WTC11 (cell line): ENCODE results near the gene DCLK1. TPM values are rescaled to one million over a fixed set of nuclear protein-coding genes. Genes with fewer than 3 reads are reported as not detected.
A peak's percentile ranks its signal among the peaks of the same experiment; 100 is the strongest.

Experiments used
- ATAC-seq: fragments of 200-7000 bp; cut with Tn5 transposase; 2 replicates; pipeline ENCODE4 v1.10.0; 2021; ENCODE audit warnings: mild to moderate bottlenecking, moderate library complexity
- CTCF ChIA-PET: fragments of 300-600 bp; sonication (Branson Sonifier 250); formaldehyde crosslinking; loops from one replicate; lab custom pipeline; 2021; ENCODE audit warnings: antibody characterized with exemption; lab: Charles Lee
- POLR2A ChIA-PET: fragments of 350-600 bp; sonication (Branson Sonifier 250); formaldehyde crosslinking; loops from one replicate; lab custom pipeline; 2021; ENCODE audit warnings: antibody characterized with exemption; lab: Charles Lee
- DNase-seq: peaks from one replicate; pipeline ENCODE4 v3.0.0; 2021; ENCODE audit warnings: low spot score
- H3K27ac Mint-ChIP-seq: 2 replicates; pipeline ENCODE4 v1.8.0; 2021; ENCODE audit warnings: mixed read lengths
- H3K27me3 Mint-ChIP-seq: 2 replicates; pipeline ENCODE4 v1.8.0; 2021; ENCODE audit warnings: low read depth, mild to moderate bottlenecking, moderate library complexity, mixed read lengths
- H3K36me3 Mint-ChIP-seq: 2 replicates; pipeline ENCODE4 v1.8.0; 2021; ENCODE audit warnings: mixed read lengths
- H3K4me1 Mint-ChIP-seq: 2 replicates; pipeline ENCODE4 v1.8.0; 2022; ENCODE audit warnings: mixed read lengths
- H3K4me3 Mint-ChIP-seq: 2 replicates; pipeline ENCODE4 v1.8.0; 2021; ENCODE audit warnings: mild to moderate bottlenecking, moderate library complexity, mixed read lengths
- H3K9me3 Mint-ChIP-seq: 2 replicates; pipeline ENCODE4 v1.8.0; 2021; ENCODE audit warnings: mixed read lengths
- FOXJ3 ChIP-seq: sonication (generic); formaldehyde crosslinking; IDR thresholded peaks from 2 replicates; pipeline ENCODE4 v1.9.0; 2021; ENCODE audit warnings: missing genetic modification reagents, mild to moderate bottlenecking, borderline replicate concordance
- GRHL2 ChIP-seq: fragments of 250-450 bp; sonication (Bioruptor Pico); IDR thresholded peaks from 2 replicates; pipeline ENCODE4 v1.8.0; 2022; ENCODE audit warnings: mild to moderate bottlenecking, moderate library complexity; ENCODE audit not compliant: insufficient replicate concordance, severe bottlenecking
- MXD4 ChIP-seq: fragments of 250-450 bp; sonication (Bioruptor Pico); IDR thresholded peaks from 2 replicates; pipeline ENCODE4 v1.8.0; 2021; ENCODE audit warnings: mild to moderate bottlenecking, moderate library complexity, borderline replicate concordance
- RELA ChIP-seq: sonication (generic); formaldehyde crosslinking; IDR thresholded peaks from 2 replicates; pipeline ENCODE4 v1.8.1; 2022; ENCODE audit warnings: missing genetic modification reagents, mild to moderate bottlenecking, borderline replicate concordance
- ZNF121 ChIP-seq: sonication (generic); formaldehyde crosslinking; IDR thresholded peaks from 2 replicates; pipeline ENCODE4 v1.8.0; 2023; ENCODE audit warnings: missing genetic modification reagents
- ZNF138 ChIP-seq: sonication (generic); formaldehyde crosslinking; conservative IDR thresholded peaks from 2 replicates; pipeline ENCODE4 v1.8.1; 2022; ENCODE audit warnings: mild to moderate bottlenecking, moderate library complexity, missing genetic modification reagents
- ZNF219 ChIP-seq: sonication (generic); formaldehyde crosslinking; IDR thresholded peaks from 2 replicates; pipeline ENCODE4 v1.8.0; 2023; ENCODE audit warnings: missing genetic modification reagents, mild to moderate bottlenecking, borderline replicate concordance
- ZNF232 ChIP-seq: sonication (generic); formaldehyde crosslinking; IDR thresholded peaks from 2 replicates; pipeline ENCODE4 v1.8.0; 2022; ENCODE audit warnings: mild to moderate bottlenecking, missing genetic modification reagents
- ZNF671 ChIP-seq: fragments of 250-450 bp; sonication (Bioruptor Pico); IDR thresholded peaks from 2 replicates; pipeline ENCODE4 v1.8.0; 2021; ENCODE audit warnings: mild to moderate bottlenecking
- total RNA-seq: library from RNA; stranded (reverse); gene quantifications from 3 replicates; pipeline ENCODE4 v1.2.3, GENCODE V29; 2021
- TF ChIP-seq, protein P1 (sequence below): sonication (generic); formaldehyde crosslinking; IDR thresholded peaks from 2 replicates; pipeline ENCODE4 v1.8.0; 2022; ENCODE audit warnings: mild to moderate bottlenecking, missing genetic modification reagents
- TF ChIP-seq, protein P2 (sequence below): fragments of 250-450 bp; sonication (Bioruptor Pico); conservative IDR thresholded peaks from 2 replicates; pipeline ENCODE4 v1.9.0; 2021; ENCODE audit warnings: mild to moderate bottlenecking
- TF ChIP-seq, protein P3 (sequence below): fragments of 250-450 bp; sonication (Bioruptor Pico); IDR thresholded peaks from 2 replicates; pipeline ENCODE4 v1.9.0; 2021; ENCODE audit warnings: moderate library complexity, mild to moderate bottlenecking, inconsistent platforms, borderline replicate concordance
- TF ChIP-seq, protein P4 (sequence below): sonication (generic); formaldehyde crosslinking; conservative IDR thresholded peaks from 2 replicates; pipeline ENCODE4 v1.8.1; 2022; ENCODE audit warnings: mild to moderate bottlenecking, missing genetic modification reagents
- TF ChIP-seq, protein P5 (sequence below): sonication (generic); formaldehyde crosslinking; IDR thresholded peaks from 2 replicates; pipeline ENCODE4 v1.8.1; 2023; ENCODE audit warnings: mild to moderate bottlenecking, missing genetic modification reagents, moderate library complexity
- TF ChIP-seq, protein P6 (sequence below): fragments of 200-600 bp; IDR thresholded peaks from 2 replicates; pipeline ENCODE4 v1.8.0; 2022; ENCODE audit warnings: antibody characterized with exemption

The DCLK1 gene
- total RNA-seq, 1 experiment from 2014 or later: 18.5 TPM

DNA sequence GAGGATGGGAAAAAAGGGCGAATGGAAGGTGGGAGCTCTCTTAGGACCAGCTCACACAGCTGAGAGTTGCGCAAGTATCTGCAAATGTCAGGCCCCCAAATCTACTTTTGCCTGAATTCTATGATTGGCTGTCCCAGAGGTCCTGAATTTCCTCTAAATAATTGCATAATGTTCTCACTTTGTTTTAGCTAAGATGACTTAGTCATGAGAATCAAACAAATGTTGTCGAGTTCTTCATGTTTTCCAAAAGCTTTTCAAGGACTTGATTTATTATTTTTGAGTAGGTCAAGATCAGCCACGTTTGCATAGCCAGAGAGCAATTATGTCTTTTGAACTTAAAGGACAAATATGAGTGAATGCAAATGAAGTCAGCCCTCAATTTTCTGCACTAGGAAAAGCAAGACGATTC, 408.1 kb downstream of the DCLK1 start (continued):
- TF ChIP-seq, protein P1, sequence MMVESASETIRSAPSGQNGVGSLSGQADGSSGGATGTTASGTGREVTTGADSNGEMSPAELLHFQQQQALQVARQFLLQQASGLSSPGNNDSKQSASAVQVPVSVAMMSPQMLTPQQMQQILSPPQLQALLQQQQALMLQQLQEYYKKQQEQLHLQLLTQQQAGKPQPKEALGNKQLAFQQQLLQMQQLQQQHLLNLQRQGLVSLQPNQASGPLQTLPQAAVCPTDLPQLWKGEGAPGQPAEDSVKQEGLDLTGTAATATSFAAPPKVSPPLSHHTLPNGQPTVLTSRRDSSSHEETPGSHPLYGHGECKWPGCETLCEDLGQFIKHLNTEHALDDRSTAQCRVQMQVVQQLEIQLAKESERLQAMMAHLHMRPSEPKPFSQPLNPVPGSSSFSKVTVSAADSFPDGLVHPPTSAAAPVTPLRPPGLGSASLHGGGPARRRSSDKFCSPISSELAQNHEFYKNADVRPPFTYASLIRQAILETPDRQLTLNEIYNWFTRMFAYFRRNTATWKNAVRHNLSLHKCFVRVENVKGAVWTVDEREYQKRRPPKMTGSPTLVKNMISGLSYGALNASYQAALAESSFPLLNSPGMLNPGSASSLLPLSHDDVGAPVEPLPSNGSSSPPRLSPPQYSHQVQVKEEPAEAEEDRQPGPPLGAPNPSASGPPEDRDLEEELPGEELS (CRISPR knock-in tag): no peak
- TF ChIP-seq ZNF671 (CRISPR knock-in tag): no peak

DNA sequence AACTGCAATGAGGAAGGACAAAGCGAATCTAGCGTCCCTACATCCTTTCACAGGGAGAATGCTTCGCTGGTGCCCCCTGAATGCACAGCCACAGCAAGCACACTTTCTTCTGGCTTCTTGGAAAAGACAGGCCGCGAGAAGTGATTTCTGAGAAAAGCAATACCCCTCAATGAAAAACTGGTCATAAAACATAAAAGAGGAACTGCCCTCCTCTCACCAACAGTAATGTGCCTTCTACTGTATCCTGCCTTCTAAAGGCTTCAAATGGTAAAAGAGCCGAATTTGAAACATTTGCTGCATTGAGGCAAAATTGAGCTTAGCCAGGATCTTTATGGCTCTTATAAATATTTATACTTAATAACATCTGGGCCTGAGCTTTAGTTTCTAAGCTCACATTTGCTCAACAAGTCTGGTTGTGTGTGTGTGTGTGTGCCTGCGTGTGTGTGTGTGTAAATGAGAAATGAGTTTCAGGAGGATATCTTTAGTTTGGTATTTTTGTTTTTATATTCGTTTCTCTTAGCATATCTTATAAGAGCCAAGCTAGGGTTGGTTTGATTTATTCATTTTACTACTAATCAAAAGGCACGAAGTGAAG, 408.6 kb downstream of the DCLK1 start:
- Mint-ChIP-seq H3K36me3 (no peaks in the 10 kb centered on the region), H3K27me3 (no peaks in the 10 kb centered on the region), H3K27ac (no peak overlapping the region), H3K9me3 (no peaks in the 10 kb centered on the region), H3K4me3 (no peak overlapping the region), H3K4me1 (peaks cover 8% of the 10 kb centered on the region; the same call in 1 of the 2 replicates)
- TF ChIP-seq, protein P2, sequence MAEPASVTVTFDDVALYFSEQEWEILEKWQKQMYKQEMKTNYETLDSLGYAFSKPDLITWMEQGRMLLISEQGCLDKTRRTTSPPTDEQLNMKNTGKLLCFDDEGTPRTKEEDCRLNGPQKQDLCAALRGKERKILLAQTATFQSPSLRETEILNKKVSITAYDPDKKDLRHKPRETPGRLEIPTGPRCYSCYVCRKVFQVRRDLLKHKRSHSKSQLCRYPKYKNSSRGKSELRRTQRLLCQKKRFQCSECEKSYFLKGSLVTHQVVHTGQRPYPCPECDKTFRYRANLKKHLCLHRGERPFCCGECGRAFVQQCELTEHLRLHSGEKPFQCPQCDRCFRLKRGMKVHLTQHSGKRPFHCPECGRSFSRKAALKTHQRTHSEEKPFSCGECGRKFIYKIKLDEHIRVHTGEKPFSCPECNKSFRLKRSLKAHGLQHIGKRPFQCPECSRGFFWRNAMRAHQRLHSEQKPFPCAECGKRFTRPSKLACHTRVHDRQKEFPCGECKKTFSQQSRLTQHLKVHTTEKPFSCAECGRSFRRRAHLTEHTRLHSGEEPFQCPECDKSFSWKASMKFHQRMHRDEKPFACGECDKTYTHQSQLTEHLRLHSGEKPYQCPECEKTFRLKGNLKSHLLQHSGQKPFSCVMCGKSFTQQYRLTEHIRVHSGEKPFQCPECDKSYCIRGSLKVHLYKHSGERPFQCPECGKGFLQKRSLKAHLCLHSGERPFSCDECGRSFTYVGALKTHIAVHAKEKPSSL (CRISPR knock-in tag): no peak
- TF ChIP-seq ZNF219 (CRISPR knock-in tag) (no peak), ZNF138 (CRISPR knock-in tag) (no peak), MXD4 (CRISPR knock-in tag) (no peak), GRHL2 (no peak), RELA (CRISPR knock-in tag) (no peak)
- TF ChIP-seq, protein P3, sequence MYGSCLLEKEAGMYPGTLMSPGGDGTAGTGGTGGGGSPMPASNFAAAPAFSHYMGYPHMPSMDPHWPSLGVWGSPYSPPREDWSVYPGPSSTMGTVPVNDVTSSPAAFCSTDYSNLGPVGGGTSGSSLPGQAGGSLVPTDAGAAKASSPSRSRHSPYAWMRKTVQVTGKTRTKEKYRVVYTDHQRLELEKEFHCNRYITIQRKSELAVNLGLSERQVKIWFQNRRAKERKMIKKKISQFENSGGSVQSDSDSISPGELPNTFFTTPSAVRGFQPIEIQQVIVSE: no peak
- TF ChIP-seq, protein P4, sequence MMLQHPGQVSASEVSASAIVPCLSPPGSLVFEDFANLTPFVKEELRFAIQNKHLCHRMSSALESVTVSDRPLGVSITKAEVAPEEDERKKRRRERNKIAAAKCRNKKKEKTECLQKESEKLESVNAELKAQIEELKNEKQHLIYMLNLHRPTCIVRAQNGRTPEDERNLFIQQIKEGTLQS (CRISPR knock-in tag): no peak
- TF ChIP-seq, protein P5, sequence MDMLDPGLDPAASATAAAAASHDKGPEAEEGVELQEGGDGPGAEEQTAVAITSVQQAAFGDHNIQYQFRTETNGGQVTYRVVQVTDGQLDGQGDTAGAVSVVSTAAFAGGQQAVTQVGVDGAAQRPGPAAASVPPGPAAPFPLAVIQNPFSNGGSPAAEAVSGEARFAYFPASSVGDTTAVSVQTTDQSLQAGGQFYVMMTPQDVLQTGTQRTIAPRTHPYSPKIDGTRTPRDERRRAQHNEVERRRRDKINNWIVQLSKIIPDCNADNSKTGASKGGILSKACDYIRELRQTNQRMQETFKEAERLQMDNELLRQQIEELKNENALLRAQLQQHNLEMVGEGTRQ (CRISPR knock-in tag): no peak
- POLR2A ChIA-PET: no interaction called here
- CTCF ChIA-PET: interaction anchor here (1.6 to 3.9 kb wide), 2 partner anchors 67 to 96 kb away, joined by 4 to 22 read pairs; no protein-coding TSS in a partner anchor
- no peak for ATAC-seq
- no peak for DNase-seq

DNA sequence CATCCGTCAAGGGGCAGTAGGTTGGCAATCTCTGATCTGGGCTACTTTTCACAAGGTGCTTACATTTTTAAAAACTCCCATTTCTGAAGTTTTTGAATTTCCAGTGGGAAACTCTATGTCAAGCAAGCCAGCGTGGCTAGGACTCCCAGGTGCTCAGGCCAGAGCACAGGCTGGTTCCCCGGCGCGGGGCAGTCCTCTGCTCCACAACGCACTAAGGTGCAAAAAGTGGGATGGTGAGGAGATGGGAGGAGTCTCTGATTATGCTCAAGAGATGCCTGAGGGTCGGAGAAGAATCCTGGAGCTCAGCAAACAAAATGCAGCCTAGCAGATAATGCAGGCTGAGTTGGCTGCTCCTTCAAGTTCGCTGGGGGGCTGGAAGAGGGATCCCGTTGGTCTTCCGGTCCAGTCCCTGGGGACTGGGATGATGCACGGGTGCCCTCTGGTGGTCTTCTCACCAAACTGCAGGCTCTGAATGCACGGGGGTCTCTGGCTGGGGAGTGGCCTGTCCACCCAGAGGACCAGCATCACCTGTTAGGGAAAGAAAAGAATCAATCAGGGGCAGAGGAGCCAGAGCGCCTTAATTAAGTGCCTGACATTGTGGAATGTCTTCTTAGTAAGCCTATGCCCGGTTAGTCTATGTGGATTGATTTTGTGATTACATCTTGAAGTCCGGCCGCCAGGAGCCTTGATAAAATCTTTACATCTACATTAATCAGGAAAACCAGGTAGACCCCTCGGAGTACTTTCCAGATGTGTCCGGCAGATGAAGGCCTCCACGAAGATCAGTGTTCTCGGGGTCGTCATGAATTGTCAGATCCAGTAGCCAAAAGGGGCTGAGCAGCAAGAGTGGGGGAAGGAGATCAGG, 410.3 kb downstream of the DCLK1 start:
- no peaks in the 10 kb centered on the region for H3K36me3 Mint-ChIP-seq
- POLR2A ChIA-PET: no interaction called here
- H3K4me3 Mint-ChIP-seq: peak overlapping the region; percentile 16; the same call in 1 of the 2 replicates
- no peak overlapping the region for H3K27ac Mint-ChIP-seq
- peaks cover 5% of the 10 kb centered on the region; the same call in 1 of the 2 replicates for H3K4me1 Mint-ChIP-seq
- CTCF ChIA-PET: interaction anchor here (0.6 to 1.2 kb wide), 3 partner anchors 9 to 372 kb away, joined by 3 read pairs; no protein-coding TSS in a partner anchor
- TF ChIP-seq, protein P6, sequence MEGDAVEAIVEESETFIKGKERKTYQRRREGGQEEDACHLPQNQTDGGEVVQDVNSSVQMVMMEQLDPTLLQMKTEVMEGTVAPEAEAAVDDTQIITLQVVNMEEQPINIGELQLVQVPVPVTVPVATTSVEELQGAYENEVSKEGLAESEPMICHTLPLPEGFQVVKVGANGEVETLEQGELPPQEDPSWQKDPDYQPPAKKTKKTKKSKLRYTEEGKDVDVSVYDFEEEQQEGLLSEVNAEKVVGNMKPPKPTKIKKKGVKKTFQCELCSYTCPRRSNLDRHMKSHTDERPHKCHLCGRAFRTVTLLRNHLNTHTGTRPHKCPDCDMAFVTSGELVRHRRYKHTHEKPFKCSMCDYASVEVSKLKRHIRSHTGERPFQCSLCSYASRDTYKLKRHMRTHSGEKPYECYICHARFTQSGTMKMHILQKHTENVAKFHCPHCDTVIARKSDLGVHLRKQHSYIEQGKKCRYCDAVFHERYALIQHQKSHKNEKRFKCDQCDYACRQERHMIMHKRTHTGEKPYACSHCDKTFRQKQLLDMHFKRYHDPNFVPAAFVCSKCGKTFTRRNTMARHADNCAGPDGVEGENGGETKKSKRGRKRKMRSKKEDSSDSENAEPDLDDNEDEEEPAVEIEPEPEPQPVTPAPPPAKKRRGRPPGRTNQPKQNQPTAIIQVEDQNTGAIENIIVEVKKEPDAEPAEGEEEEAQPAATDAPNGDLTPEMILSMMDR: peak; percentile 96
- TF ChIP-seq ZNF232 (CRISPR knock-in tag) (0 out of 2 replicates have a peak, but pooled peaks have one; percentile 36), ZNF121 (no peak), FOXJ3 (CRISPR knock-in tag) (no peak)
- ATAC-seq (peak; percentile 94), DNase-seq (peak; percentile 87)
- no peaks in the 10 kb centered on the region for H3K27me3 Mint-ChIP-seq
- H3K9me3 Mint-ChIP-seq: no peaks in the 10 kb centered on the region
